ENCODE measurements around the gene AAGAB.

AAGAB gene

DNA sequence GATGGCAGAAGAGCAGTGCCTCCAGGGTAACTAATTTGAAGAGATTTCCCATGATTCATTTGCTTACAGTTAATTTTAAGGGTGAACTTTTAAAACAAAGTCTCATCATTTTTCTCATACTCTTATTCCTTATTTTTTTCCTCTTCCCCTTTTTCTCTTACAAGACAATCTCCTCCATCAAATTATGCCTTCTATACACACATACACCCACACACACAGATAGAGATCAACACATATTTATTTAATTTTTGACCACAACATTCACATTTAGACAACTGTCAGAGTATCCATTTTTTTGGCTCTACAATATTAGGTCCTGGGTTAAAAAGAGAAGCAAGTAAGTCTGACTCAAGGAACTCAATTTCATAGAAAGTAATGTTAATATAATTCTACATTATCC is 37.6 kb downstream of the AAGAB start:
- H3K4me1 ChIP-seq (ENCODE audit: insufficient read depth, low read length) = no peaks in the 10 kb centered on the region
- H2AFZ ChIP-seq (ENCODE audit: low read depth, low read length) = no peak overlapping the region
- no peak overlapping the region for H3K4me3 ChIP-seq (ENCODE audit: low read length)
- H3K36me3 ChIP-seq (ENCODE audit: insufficient read depth, low read length) = no peaks in the 10 kb centered on the region
- H3K9me3 ChIP-seq (ENCODE audit: low read length) = no peaks in the 10 kb centered on the region
- H3K27me3 ChIP-seq (ENCODE audit: insufficient read depth, low read length) = no peaks in the 10 kb centered on the region

DNA sequence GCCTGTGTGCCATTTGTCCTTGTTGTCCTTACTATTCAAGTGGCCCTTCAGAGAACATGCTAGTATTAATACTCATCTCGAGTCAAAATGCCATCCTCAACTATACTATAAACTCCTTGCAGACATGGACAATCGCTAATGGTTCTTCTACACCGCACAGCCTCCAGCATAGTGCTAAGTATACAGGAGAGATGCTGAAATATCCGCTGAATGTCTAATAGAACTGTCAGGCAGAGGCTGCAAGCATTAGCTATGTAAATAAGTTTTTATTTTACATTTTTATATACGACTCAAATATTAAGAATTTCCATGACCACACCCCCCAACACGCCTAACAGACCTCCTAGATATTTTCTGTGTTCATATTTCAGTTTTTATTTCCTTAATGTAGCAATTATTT is 39.4 kb downstream of the AAGAB start:
- no peaks in the 10 kb centered on the region for H3K36me3 ChIP-seq (ENCODE audit: insufficient read depth, low read length)
- H2AFZ ChIP-seq (ENCODE audit: low read depth, low read length) = no peak overlapping the region

DNA sequence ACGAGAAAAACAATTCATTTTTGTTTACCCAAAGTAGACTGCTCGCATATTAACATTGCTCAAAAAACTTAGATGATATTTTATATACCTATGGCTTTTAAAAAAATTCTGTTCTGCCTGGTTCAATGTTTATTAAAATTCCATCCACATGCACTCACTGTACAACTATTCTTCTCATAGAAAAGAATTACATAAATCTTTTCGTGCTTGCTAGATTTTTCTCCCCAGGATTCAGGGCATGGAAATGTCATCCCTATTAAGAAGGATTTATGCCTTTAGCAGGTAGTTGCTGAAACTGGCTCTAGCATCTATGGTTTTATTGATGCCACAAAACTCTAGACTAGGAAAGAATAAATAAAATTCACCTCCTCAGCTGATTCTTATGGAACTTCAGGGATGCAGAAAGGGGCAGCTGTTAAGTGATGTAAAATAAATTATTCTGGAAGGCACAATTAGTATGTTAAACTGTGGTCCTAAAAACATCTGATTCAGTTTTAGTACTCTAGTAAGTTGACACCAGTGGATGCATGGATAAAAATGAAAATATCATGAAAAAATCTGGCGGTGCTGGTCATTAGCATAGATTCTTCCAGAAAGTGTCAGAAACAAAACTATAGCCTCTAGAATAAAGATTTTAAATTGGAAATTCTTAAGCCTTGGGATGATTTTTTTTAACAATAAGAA is 41.6 kb downstream of the AAGAB start:
- H3K27me3 ChIP-seq (ENCODE audit: insufficient read depth, low read length) = no peaks in the 10 kb centered on the region
- H3K4me1 ChIP-seq (ENCODE audit: insufficient read depth, low read length) = no peaks in the 10 kb centered on the region
- peaks cover 11% of the 10 kb centered on the region for H3K36me3 ChIP-seq (ENCODE audit: insufficient read depth, low read length)
- no peak overlapping the region for H2AFZ ChIP-seq (ENCODE audit: low read depth, low read length)
- H3K9me3 ChIP-seq (ENCODE audit: low read length) = no peaks in the 10 kb centered on the region
- H3K4me3 ChIP-seq (ENCODE audit: low read length) = no peak overlapping the region

More for the DNA sequence above, 39.4 kb downstream of the AAGAB start:
- Histone ChIP-seq H3K9me3 (ENCODE audit: low read length) (no peaks in the 10 kb centered on the region), H3K4me3 (ENCODE audit: low read length) (no peak overlapping the region), H3K4me1 (ENCODE audit: insufficient read depth, low read length) (no peaks in the 10 kb centered on the region), H3K27me3 (ENCODE audit: insufficient read depth, low read length) (no peaks in the 10 kb centered on the region)

DNA sequence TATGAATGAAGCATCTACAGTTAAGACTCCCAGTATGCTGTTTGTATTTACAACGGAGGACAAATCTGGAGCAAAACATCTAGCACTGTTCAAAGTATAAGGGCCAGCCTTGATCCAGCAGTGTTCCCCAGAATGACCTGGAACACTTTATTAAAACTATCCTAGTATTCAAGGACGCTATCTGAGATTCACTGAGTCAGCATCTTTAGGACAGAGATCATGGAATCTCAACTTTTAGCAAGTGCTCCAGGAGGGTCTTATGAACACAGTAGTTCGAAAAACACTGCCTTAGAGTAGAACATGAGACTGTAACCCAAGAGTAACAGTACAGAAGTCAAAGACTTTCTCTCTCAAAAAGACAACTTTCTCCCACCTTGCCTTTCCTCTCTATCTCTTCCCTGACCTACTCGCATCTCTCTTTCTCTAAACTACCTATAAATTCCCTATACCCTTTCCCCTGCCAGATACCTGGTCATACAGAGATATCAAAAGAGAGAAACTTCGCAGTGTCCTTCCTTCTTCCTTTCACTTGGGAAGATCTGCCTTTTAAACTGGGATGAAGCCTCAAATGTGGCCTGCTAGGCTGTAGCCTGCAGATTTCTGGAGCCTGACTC is 43.8 kb downstream of the AAGAB start:
- Histone ChIP-seq H3K9me3 (ENCODE audit: low read length) (no peaks in the 10 kb centered on the region), H3K27me3 (ENCODE audit: insufficient read depth, low read length) (no peaks in the 10 kb centered on the region), H3K4me3 (ENCODE audit: low read length) (no peak overlapping the region), H3K36me3 (ENCODE audit: insufficient read depth, low read length) (peaks cover 26% of the 10 kb centered on the region), H2AFZ (ENCODE audit: low read depth, low read length) (no peak overlapping the region), H3K4me1 (ENCODE audit: insufficient read depth, low read length) (no peaks in the 10 kb centered on the region)

DNA sequence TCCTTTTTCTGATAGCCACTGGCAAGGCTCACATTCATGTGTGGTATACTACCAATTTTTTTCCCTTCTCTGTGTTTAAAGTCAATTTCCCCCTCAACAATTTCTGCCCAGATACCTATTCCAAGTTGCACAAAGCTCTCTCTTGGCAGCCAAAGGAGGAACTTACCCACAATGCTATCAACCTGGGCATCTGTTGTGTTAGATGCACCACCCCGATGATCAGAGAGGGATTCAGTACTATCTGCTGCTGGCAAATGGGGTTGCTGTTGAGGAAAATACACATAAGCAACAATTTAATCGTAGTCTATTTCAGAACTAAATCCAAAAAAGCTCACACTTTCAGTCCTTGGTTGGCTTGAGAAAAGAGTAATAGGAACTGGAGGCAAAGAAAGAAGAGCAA is 46.1 kb downstream of the AAGAB start:
- no peak overlapping the region for H3K4me3 ChIP-seq (ENCODE audit: low read length)
- no peak overlapping the region for H2AFZ ChIP-seq (ENCODE audit: low read depth, low read length)
- peaks cover 30% of the 10 kb centered on the region for H3K36me3 ChIP-seq (ENCODE audit: insufficient read depth, low read length)
- no peaks in the 10 kb centered on the region for H3K27me3 ChIP-seq (ENCODE audit: insufficient read depth, low read length)
- H3K9me3 ChIP-seq (ENCODE audit: low read length) = no peaks in the 10 kb centered on the region
- H3K4me1 ChIP-seq (ENCODE audit: insufficient read depth, low read length) = no peaks in the 10 kb centered on the region

DNA sequence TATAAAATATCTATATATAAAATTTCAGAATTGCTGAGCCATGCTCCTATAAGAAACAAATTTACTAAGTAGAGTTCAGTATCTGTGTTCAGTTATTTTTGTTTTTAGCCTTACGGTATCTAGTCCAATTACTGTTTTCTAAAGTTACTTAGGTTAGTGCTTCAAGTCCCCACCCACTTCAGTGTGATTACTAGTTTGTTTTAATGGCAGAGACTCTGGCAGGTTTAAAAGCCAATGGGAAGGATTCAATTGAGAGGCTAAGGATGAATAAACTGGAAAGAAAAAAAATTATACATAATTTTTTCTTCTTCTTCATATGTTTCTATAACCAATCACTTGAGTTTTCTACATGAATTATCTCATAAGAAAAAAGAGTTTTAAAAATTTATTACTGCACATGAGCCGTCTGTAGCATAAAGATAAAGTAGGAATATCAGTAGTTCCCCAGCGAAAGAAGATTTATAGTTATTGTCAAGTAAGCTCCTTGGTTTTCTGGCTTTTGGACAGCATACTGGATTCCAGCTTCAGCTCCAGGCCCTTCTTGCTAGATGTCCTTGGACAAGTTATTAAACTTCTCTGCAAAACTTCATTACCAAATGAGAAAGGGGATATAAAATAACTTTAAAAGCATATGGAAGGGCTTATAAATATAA is 46.8 kb downstream of the AAGAB start:
- no peaks in the 10 kb centered on the region for H3K9me3 ChIP-seq (ENCODE audit: low read length)
- no peaks in the 10 kb centered on the region for H3K27me3 ChIP-seq (ENCODE audit: insufficient read depth, low read length)
- peaks cover 35% of the 10 kb centered on the region for H3K36me3 ChIP-seq (ENCODE audit: insufficient read depth, low read length)
- no peak overlapping the region for H3K4me3 ChIP-seq (ENCODE audit: low read length)
- H3K4me1 ChIP-seq (ENCODE audit: insufficient read depth, low read length) = no peaks in the 10 kb centered on the region
- H2AFZ ChIP-seq (ENCODE audit: low read depth, low read length) = no peak overlapping the region

DNA sequence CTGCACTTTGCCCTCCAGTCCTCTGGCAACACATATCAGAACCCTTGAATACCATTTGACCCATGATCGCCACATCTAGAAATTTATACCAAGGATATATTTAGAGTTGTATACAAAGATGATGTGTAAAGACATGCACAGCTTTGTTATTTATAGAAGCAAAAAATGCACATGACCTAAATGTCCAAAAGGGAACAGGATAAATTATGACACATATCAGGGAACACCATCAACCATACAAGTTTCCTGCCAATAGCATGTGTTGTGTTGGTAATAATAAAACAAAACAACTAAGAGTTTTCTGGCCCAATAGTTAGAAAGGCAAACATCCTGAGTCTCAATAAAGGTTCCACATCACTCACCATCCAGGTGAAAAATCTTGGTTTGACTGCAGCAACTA is 51.5 kb downstream of the AAGAB start:
- H3K9me3 ChIP-seq (ENCODE audit: low read length) = no peaks in the 10 kb centered on the region
- no peaks in the 10 kb centered on the region for H3K27me3 ChIP-seq (ENCODE audit: insufficient read depth, low read length)
- no peak overlapping the region for H3K4me3 ChIP-seq (ENCODE audit: low read length)
- no peak overlapping the region for H2AFZ ChIP-seq (ENCODE audit: low read depth, low read length)
- H3K36me3 ChIP-seq (ENCODE audit: insufficient read depth, low read length) = peaks cover 31% of the 10 kb centered on the region
- peaks cover 9% of the 10 kb centered on the region for H3K4me1 ChIP-seq (ENCODE audit: insufficient read depth, low read length)

DNA sequence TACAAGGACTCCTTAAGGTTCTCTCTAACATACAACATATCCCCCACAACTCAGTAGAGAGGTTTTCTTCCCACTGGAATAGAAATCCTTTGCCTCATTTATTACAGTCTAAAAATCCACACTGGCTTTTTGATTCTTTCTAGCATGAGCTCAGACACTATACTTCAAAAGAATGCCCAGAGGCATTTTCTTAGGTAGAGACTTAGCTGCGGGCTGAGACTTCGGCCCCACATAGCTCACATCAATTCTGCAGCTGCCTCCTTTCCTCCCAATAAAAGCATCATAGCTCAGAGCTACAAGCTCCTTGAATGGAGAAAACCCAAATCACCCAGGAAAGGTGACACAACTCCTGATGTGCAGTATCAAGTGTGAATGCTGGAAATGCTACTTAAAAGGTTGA is 52.4 kb downstream of the AAGAB start:
- H3K4me3 ChIP-seq (ENCODE audit: low read length) = no peak overlapping the region
- no peaks in the 10 kb centered on the region for H3K27me3 ChIP-seq (ENCODE audit: insufficient read depth, low read length)
- H3K36me3 ChIP-seq (ENCODE audit: insufficient read depth, low read length) = peaks cover 24% of the 10 kb centered on the region
- H2AFZ ChIP-seq (ENCODE audit: low read depth, low read length) = no peak overlapping the region
- H3K9me3 ChIP-seq (ENCODE audit: low read length) = no peaks in the 10 kb centered on the region
- peaks cover 9% of the 10 kb centered on the region for H3K4me1 ChIP-seq (ENCODE audit: insufficient read depth, low read length)

DNA sequence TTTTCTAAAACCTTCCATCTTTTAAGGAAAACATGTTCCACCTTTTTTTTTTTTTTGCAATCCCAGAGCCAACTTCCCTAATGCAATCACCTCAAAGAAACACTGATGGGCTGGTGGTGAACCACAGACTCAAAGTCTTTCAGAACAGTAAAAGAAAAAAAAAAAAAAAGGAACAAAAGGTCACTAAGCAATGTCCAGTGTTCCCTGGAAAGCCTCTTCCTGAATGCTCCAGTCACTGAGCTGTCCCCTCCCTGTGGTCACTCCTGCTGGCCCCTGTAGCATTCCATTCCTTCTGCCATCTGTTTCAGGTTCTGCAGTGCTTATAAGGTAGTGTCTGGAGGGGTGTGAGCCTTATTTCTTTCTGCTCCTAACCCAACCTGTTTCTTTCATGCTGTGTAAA is 53.3 kb downstream of the AAGAB start:
- Histone ChIP-seq H3K9me3 (ENCODE audit: low read length) (no peaks in the 10 kb centered on the region), H3K4me1 (ENCODE audit: insufficient read depth, low read length) (peaks cover 9% of the 10 kb centered on the region), H3K4me3 (ENCODE audit: low read length) (no peak overlapping the region), H3K36me3 (ENCODE audit: insufficient read depth, low read length) (peaks cover 18% of the 10 kb centered on the region), H3K27me3 (ENCODE audit: insufficient read depth, low read length) (no peaks in the 10 kb centered on the region), H2AFZ (ENCODE audit: low read depth, low read length) (no peak overlapping the region)

DNA sequence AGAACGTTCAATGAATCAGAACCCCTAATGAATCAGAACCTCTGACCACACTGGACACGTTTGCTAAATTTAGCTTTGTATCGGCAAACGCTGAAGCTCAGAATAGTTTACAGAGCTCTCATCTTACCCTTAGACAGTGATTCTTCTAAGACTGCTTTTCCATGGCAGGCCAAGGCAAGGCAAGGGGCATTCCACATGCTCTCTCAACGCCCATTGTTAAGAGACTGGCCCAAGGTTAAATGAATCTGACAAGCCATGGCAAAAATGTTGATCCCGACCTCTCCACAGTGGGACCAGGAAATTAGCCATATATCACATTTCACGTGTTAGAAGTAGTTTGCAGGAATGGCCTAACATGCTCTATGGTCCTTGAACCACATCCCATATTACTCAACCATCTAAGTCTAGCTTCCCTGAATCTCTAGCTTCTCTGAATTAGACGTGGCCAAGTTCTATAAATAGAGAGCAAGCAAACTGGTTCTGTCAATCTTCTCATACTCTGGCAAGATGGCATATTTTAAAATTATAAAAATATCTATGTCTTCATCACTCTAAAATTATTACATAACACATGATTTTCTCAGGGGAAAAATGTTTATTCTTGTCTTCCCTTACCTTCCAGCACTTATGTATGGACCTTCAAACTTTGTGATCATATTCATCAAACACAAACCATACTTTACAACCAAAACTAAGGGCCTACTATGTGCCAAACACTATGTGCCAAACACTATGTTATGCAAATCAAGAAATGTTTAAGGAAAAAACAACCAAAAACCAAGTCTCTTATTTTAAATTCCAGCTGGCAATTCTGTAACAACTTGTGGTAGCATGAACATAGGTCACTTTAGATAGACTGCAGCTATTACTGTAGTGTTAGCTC is 54.3 kb downstream of the AAGAB start:
- Histone ChIP-seq H2AFZ (ENCODE audit: low read depth, low read length) (no peak overlapping the region), H3K36me3 (ENCODE audit: insufficient read depth, low read length) (peaks cover 10% of the 10 kb centered on the region), H3K4me3 (ENCODE audit: low read length) (no peak overlapping the region), H3K9me3 (ENCODE audit: low read length) (no peaks in the 10 kb centered on the region), H3K4me1 (ENCODE audit: insufficient read depth, low read length) (peaks cover 9% of the 10 kb centered on the region), H3K27me3 (ENCODE audit: insufficient read depth, low read length) (no peaks in the 10 kb centered on the region)

DNA sequence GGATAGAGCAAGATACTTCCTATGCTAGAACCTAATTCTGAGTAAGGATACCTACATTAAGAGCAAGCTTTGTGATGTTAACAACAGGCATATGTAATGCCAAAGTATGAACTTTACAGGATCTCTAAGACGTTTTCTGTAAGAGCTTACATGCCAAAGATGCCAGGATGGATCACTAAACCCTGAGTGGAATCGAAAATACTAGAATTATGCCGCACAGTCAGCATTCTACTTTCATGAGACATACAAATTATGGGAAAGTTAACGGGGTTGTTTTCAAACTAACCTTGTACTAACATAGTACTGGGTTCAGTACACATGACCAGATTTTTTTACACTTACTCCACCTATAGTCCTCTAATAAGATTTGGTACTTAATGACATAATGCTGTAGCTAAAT is 55.1 kb downstream of the AAGAB start:
- H3K36me3 ChIP-seq (ENCODE audit: insufficient read depth, low read length) = peaks cover 13% of the 10 kb centered on the region
- H3K27me3 ChIP-seq (ENCODE audit: insufficient read depth, low read length) = no peaks in the 10 kb centered on the region
- no peaks in the 10 kb centered on the region for H3K9me3 ChIP-seq (ENCODE audit: low read length)
- H2AFZ ChIP-seq (ENCODE audit: low read depth, low read length) = no peak overlapping the region
- no peak overlapping the region for H3K4me3 ChIP-seq (ENCODE audit: low read length)
- peaks cover 9% of the 10 kb centered on the region for H3K4me1 ChIP-seq (ENCODE audit: insufficient read depth, low read length)

DNA sequence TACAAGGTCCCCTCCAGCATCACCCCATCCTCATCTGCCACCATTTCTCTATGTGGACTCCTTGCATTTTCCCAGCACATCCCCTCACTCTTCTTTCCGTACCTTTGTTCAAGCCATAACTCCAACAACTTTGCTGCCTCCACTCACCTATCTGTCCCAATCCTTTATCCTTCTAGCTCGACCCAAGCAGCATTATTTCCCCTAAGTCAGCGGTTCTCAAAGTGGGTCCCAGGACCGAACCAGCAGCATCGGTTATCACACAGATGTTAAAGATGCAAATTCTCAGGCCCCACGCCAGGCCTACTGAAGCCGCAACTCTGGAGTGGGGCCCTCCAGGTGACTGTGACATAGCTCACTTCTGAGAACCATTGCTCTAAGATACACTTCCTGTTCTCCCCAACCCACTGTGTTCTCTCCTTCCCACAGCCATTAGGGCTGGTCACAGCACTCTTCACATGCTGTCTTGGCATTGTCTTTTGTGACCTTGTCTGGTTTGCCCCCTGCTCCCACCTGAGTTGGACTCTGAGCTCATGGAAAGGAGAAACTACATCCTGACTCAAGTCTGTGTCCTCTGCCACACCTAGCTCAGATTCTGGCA is 56.2 kb downstream of the AAGAB start:
- H2AFZ ChIP-seq (ENCODE audit: low read depth, low read length) = no peak overlapping the region
- H3K36me3 ChIP-seq (ENCODE audit: insufficient read depth, low read length) = peaks cover 21% of the 10 kb centered on the region
- H3K27me3 ChIP-seq (ENCODE audit: insufficient read depth, low read length) = no peaks in the 10 kb centered on the region
- H3K4me1 ChIP-seq (ENCODE audit: insufficient read depth, low read length) = peaks cover 9% of the 10 kb centered on the region
- H3K9me3 ChIP-seq (ENCODE audit: low read length) = no peaks in the 10 kb centered on the region
- no peak overlapping the region for H3K4me3 ChIP-seq (ENCODE audit: low read length)

DNA sequence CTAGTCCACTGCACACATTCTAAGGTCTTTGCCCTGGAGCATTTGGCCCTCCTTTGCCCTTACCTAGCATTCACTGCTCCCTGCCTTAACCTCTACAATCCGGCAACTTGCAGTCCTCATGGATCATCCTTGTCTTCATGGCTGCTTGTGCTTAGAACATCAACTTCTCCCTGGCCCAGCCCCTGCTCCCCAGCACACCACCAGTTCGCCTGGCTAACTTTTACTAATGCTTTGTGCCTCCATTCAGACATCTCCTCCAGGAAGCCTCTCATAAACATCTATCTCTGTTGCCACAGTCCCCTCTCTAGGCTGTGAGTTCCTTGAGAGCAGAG is 57.1 kb downstream of the AAGAB start:
- Histone ChIP-seq H2AFZ (ENCODE audit: low read depth, low read length) (no peak overlapping the region), H3K9me3 (ENCODE audit: low read length) (no peaks in the 10 kb centered on the region), H3K4me1 (ENCODE audit: insufficient read depth, low read length) (peaks cover 9% of the 10 kb centered on the region), H3K4me3 (ENCODE audit: low read length) (no peak overlapping the region), H3K27me3 (ENCODE audit: insufficient read depth, low read length) (no peaks in the 10 kb centered on the region), H3K36me3 (ENCODE audit: insufficient read depth, low read length) (peaks cover 21% of the 10 kb centered on the region)
